Measurements from ENCODE around the gene MPDZ.

MPDZ gene

GRCh38 chr9:13109781-13110180 lies 169.7 kb downstream of the MPDZ start:
- TF ChIP-seq ZNF384 (IDR thresholded peaks at IDR 0.05) = no peak
- no peak for DNase-seq (ENCODE audit: extremely low spot score)
- ChIA-PET CTCF (no interaction called here), POLR2A (no interaction called here)

GRCh38 chr9:13107008-13107407 lies 172.5 kb downstream of the MPDZ start:
- ChIA-PET CTCF (no interaction called here), POLR2A (no interaction called here)

GRCh38 chr9:13100914-13101572 lies 178.4 kb downstream of the MPDZ start:
- ChIA-PET POLR2A (no interaction called here), CTCF (no interaction called here)
- TF ChIP-seq SP1 (IDR thresholded peaks at IDR 0.05) (no peak), ELF4 (IDR thresholded peaks at IDR 0.05) (no peak), ZNF384 (IDR thresholded peaks at IDR 0.05) (no peak), CTBP1 (IDR thresholded peaks at IDR 0.05; ENCODE audit: borderline replicate concordance) (no peak), BHLHE40 (IDR thresholded peaks at IDR 0.05; ENCODE audit: borderline replicate concordance) (no peak), FOXK2 (IDR thresholded peaks at IDR 0.05) (no peak), PKNOX1 (IDR thresholded peaks at IDR 0.05) (no peak), L3MBTL2 (conservative IDR thresholded peaks at IDR 0.05) (no peak), FOXA1 (IDR thresholded peaks at IDR 0.05) (no peak)
- DNase-seq (ENCODE audit: extremely low spot score) = no peak

More at GRCh38 chr9:13107008-13107407, 172.5 kb downstream of the MPDZ start:
- TF ChIP-seq CTBP1 (IDR thresholded peaks at IDR 0.05; ENCODE audit: borderline replicate concordance) (no peak), SP1 (IDR thresholded peaks at IDR 0.05) (no peak), ELF4 (IDR thresholded peaks at IDR 0.05) (no peak), ZNF384 (IDR thresholded peaks at IDR 0.05) (no peak), NFRKB (IDR thresholded peaks at IDR 0.05) (no peak), SUZ12 (IDR thresholded peaks at IDR 0.05) (no peak), BHLHE40 (IDR thresholded peaks at IDR 0.05; ENCODE audit: borderline replicate concordance) (no peak)
- DNase-seq (ENCODE audit: extremely low spot score) = no peak

GRCh38 chr9:13095056-13095455 lies 184.4 kb downstream of the MPDZ start:
- no peak for DNase-seq (ENCODE audit: extremely low spot score)
- ChIA-PET POLR2A (no interaction called here), CTCF (no interaction called here)
- TF ChIP-seq SUZ12 (IDR thresholded peaks at IDR 0.05) = no peak
- TF ChIP-seq FOXK2 (IDR thresholded peaks at IDR 0.05) = no peak
- TF ChIP-seq LEF1 (IDR thresholded peaks at IDR 0.05; ENCODE audit: borderline replicate concordance) = no peak
- no peak for TF ChIP-seq CTBP1 (IDR thresholded peaks at IDR 0.05; ENCODE audit: borderline replicate concordance)
- no peak for TF ChIP-seq HDGF (IDR thresholded peaks at IDR 0.05; ENCODE audit: borderline replicate concordance)
- TF ChIP-seq TARDBP (IDR thresholded peaks at IDR 0.05) = no peak

- ChIA-PET CTCF (interaction anchor here (0.5 to 2.2 kb wide), 4 partner anchors 101 to 388 kb away, joined by 3 to 7 read pairs (median 4); no protein-coding TSS in a partner anchor), POLR2A (no interaction called here)
- no peak for TF ChIP-seq SP1 (IDR thresholded peaks at IDR 0.05)
- no peak for TF ChIP-seq LEF1 (IDR thresholded peaks at IDR 0.05; ENCODE audit: borderline replicate concordance)
- TF ChIP-seq L3MBTL2 (conservative IDR thresholded peaks at IDR 0.05) = no peak
- no peak for TF ChIP-seq ELF4 (IDR thresholded peaks at IDR 0.05)
- no peak for DNase-seq (ENCODE audit: extremely low spot score)
Measured at GRCh38 chr9:13090628-13091027, 188.9 kb downstream of the MPDZ start.

- TF ChIP-seq SUZ12 (IDR thresholded peaks at IDR 0.05) = no peak
- no peak for TF ChIP-seq BHLHE40 (IDR thresholded peaks at IDR 0.05; ENCODE audit: borderline replicate concordance)
- no peak for TF ChIP-seq FOXM1 (IDR thresholded peaks at IDR 0.05; ENCODE audit: borderline replicate concordance)
- TF ChIP-seq FOXK2 (IDR thresholded peaks at IDR 0.05) = no peak
- no peak for TF ChIP-seq HDGF (IDR thresholded peaks at IDR 0.05; ENCODE audit: borderline replicate concordance)
- no peak for TF ChIP-seq SP1 (IDR thresholded peaks at IDR 0.05)
- no peak for TF ChIP-seq PKNOX1 (IDR thresholded peaks at IDR 0.05)
- no peak for TF ChIP-seq FOXA1 (IDR thresholded peaks at IDR 0.05)
- TF ChIP-seq TARDBP (IDR thresholded peaks at IDR 0.05) = no peak
- TF ChIP-seq ARNT (IDR thresholded peaks at IDR 0.05) = no peak
- no peak for TF ChIP-seq NFRKB (IDR thresholded peaks at IDR 0.05)
- no peak for TF ChIP-seq ELF4 (IDR thresholded peaks at IDR 0.05)
- no peak for TF ChIP-seq CTBP1 (IDR thresholded peaks at IDR 0.05; ENCODE audit: borderline replicate concordance)
- TF ChIP-seq LEF1 (IDR thresholded peaks at IDR 0.05; ENCODE audit: borderline replicate concordance) = no peak
- TF ChIP-seq L3MBTL2 (conservative IDR thresholded peaks at IDR 0.05) = no peak
- TF ChIP-seq ZNF384 (IDR thresholded peaks at IDR 0.05) = no peak
- POLR2A ChIA-PET = no interaction called here
- DNase-seq (ENCODE audit: extremely low spot score) = no peak
- CTCF ChIA-PET = interaction anchor here (0.6 to 2.2 kb wide), 7 partner anchors 55 to 465 kb away, joined by 3 to 7 read pairs (median 3); no protein-coding TSS in a partner anchor
Measured at GRCh38 chr9:13089666-13090065, 189.8 kb downstream of the MPDZ start.

GRCh38 chr9:13088720-13089427 lies 190.6 kb downstream of the MPDZ start:
- TF ChIP-seq LEF1 (IDR thresholded peaks at IDR 0.05; ENCODE audit: borderline replicate concordance) = no peak
- no peak for TF ChIP-seq BHLHE40 (IDR thresholded peaks at IDR 0.05; ENCODE audit: borderline replicate concordance)
- TF ChIP-seq L3MBTL2 (conservative IDR thresholded peaks at IDR 0.05) = no peak
- TF ChIP-seq CTBP1 (IDR thresholded peaks at IDR 0.05; ENCODE audit: borderline replicate concordance) = no peak
- TF ChIP-seq NFRKB (IDR thresholded peaks at IDR 0.05) = no peak
- TF ChIP-seq PKNOX1 (IDR thresholded peaks at IDR 0.05) = no peak
- TF ChIP-seq FOXM1 (IDR thresholded peaks at IDR 0.05; ENCODE audit: borderline replicate concordance) = no peak
- no peak for TF ChIP-seq FOXA1 (IDR thresholded peaks at IDR 0.05)
- ChIA-PET POLR2A (no interaction called here), CTCF (interaction anchor here (1.0 to 1.9 kb wide), 4 partner anchors 54 to 262 kb away, joined by 3 to 7 read pairs (median 4); no protein-coding TSS in a partner anchor)
- peak; percentile 57 for DNase-seq (ENCODE audit: extremely low spot score)
